RPMI7951 (cell line): Measurements from ENCODE around the gene ABCB9. TPM values are rescaled to one million over a fixed set of nuclear protein-coding genes. Genes with fewer than 3 reads are reported as not detected.
A peak's percentile ranks its signal among the peaks of the same experiment; 100 is the strongest.

ENCODE experiments used
- DNase-seq: peaks from one replicate; pipeline ENCODE4 v3.0.0-alpha.2; 2012; ENCODE audit warnings: low read depth
- total RNA-seq: library from RNA; depleted of rRNA; stranded (reverse); fragments of >200 nt; shearing (Covaris generic); gene quantifications from 2 replicates; pipeline ENCODE4 v1.2.3, GENCODE V29; 2014

ABCB9 gene
- total RNA-seq, 1 experiment from 2014 or later = 7.0 TPM

DNA sequence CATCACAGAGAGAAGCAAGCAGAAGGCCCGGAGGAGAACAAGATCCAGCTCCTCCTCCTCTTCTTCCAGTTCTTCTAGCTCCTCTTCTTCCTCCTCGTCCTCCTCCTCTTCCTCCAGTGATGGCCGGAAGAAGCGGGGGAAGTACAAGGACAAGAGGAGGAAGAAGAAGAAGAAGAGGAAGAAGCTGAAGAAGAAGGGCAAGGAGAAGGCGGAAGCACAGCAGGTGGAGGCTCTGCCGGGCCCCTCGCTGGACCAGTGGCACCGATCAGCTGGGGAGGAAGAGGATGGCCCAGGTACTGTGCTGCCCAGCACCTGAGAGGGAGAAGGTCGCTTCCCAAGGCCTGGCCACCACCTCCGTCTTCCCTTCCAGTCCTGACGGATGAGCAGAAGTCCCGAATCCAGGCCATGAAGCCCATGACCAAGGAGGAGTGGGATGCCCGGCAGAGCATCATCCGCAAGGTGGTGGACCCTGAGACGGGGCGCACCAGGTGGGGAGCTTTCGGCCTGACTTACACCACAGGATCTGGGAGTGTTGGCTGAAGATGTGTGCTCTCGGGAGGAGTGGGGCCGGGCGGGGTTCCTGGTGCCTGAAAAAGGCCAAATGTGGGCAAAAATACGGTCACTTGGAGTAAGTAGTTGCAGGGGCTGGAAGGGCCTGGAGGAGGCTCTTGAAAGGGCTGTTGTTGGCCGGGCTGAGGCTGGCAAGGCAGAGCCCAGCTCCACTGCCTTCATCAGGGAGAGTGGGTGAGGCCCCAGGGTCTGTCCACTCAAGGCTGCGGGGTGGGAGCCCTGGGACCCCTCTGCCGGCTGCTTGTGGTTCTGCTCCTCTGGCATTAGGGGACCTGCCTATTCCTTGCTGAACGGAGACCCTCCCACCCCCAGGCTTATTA is 15.6 kb upstream of the ABCB9 start:
- DNase-seq = no peak

DNA sequence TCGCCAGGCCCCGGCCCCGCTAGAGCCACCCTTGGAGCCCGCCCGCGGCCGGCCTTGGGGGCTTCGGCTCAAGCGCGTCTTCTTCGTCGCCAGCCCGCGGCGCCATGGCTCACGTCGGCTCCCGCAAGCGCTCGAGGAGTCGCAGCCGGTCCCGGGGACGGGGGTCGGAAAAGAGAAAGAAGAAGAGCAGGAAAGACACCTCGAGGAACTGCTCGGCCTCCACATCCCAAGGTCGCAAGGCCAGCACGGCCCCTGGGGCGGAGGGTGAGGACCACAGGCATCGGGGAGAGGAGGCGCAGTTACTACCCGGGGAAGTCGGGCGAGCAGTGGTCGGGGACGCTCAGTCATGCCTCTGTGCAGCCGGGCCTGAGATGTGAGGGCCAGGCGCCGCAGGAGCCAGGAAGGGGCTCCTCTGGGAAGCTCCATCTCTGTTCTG is 14.8 kb upstream of the ABCB9 start:
- DNase-seq = no peak

DNA sequence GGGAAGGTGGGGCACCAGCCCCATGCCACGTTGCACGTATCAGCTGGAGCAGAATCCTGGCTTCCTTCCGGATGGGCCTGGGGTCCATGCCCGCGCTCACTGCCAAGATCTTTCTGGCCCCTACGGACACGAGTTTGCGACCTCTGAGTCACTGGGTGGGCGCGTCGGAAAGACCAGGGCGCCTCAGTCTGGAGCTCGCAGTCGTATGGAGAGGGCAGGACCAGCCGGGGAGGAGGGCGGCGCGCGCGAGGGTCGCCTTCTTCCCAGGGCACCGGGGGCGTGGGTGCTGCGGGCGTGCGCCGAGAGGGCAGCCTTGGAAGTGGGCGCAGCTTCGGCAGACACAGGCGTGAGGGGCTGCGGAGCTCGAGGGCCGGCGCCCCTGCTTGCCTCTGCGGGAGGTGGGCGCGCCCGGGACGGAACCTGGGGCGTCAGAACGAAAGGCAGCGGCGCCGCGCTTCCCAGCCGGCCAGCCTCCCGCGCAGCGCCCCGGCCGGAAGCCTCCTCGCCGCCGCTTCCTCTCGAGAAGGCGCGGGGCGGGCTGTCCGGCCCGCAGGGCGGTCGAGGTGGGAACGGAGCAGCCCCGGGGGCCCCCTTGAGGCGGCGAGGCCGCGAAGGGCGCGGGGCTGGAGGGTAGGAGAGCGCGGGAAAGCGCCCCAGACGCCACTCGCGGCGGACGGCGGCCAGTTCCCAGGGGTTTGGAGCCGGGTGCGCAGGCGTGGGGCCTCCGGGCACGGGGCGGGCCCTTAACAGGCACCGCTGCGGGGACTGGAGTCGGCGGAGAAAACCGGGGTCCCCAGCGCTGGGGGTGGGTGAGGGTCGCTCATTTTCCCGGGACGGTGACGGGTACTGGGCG is 14.1 kb upstream of the ABCB9 start, which contains the start of gene ARL6IP4:
Gene ARL6IP4 (plus strand): TSS at position 499 of the 853 bp plus-strand sequence. CDS start 459 bp downstream, outside the sequence.
- peak; percentile 62 for DNase-seq

DNA sequence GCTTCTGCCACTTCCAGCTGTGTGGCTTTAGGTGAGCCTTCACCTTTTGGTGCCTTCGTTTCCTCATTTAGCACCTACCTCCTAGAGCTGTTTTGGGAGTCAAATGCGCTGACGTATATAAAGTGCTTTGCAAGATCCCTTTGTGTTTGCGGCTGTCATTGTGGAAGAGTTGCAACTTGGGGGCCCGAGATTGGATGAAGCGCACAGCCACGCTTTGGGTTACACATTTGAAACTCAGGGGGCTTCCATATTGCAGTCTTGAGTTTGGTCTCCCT is 13.6 kb upstream of the ABCB9 start:
- DNase-seq = no peak

DNA sequence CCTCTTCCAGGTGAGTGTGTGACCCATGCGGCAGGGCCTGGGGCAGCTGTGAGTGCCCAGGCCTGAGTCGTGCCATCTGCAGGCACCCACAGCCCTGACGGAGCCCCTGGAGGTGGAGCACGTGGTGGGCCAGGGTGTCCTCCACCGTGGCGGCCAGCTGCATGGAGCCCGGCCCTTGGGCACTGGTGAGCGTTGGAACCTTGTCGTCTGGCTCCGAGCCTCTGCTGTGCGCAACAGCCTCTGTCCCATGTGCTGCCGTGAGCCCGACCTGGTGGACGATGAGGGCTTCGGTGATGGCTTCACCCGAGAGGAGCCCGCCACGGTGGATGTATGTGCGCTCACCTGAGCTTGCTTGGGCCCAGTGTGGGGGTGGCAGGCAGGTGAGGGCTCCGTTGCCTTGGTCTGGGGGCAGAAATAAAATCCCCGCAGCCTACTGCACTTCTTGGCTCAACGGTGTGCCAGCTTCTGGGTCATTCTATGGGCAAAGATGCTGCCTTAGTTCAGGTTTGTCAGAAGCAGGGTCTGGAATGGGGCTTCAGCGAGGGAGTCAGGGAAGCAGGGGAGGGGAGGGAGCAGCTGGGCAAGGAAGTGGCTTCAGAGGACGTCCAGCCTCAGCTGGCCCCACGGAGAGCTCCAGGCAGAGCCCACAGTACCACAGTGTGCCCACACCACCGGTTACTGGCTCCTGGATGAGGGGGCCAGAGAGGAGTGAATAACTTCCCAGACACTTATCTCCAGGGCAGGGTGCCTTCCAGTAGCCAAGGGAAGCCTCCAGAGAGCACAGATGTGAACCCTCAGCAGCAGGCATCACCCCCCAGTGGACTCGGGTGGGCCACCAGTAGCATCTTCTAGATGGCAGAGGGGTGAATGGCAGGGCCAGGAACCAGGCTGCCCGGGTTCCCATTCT is 13.0 kb upstream of the ABCB9 start:
- DNase-seq = no peak

DNA sequence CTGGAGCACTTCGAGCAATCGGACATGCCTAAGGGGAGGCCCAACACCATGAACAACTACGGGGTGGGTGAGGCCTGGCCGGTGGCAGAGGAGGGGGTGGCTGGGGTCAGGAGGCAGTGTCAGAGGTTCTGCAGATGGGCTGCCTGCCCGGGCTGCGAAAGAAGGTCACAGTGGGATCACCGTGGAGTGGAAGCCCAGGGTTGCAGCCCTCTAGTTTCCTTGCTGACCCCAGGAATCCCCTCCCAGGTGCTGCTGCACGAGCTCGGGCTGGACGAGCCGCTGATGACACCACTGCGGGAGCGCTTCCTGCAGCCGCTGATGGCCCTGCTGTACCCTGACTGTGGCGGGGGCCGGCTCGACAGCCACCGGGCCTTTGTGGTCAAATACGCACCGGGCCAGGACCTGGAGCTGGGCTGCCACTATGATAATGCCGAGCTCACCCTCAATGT is 12.3 kb upstream of the ABCB9 start:
- DNase-seq = no peak

DNA sequence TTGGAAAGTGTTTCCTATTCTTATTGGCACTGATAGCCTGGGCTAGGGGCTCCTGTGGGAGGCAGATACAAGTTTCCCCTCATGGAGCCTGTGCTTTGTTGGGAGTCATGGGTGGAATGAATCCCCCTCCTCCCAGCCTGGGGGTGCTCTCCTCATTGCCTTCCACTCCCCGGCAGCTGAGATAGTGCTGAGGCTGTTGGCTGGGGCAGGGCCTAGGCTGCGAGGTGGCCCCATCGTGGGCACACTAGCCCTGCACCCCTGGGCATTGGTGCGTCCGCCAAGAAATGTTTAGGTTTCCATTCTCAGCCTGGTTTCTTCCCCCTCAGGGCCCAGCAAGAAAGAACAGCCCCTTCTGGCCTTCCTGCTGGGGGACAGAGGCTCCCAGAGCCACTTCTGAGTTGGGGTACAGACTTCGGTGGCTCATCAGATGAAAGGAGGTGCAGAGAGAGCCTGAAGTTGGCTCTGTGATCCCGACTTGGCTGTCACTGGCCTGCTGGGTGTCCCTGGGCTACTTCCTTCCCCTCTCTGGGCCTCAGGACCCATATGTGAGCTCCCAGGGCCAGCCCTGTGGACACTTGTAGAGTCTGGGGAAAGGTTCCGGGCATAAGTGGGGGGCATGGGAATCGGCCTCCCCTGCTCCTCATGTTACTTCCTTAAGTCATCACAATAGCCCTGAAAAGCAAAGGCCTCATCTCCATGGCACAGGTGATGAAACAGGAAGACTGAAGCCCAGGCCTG is 11.6 kb upstream of the ABCB9 start:
- no peak for DNase-seq

DNA sequence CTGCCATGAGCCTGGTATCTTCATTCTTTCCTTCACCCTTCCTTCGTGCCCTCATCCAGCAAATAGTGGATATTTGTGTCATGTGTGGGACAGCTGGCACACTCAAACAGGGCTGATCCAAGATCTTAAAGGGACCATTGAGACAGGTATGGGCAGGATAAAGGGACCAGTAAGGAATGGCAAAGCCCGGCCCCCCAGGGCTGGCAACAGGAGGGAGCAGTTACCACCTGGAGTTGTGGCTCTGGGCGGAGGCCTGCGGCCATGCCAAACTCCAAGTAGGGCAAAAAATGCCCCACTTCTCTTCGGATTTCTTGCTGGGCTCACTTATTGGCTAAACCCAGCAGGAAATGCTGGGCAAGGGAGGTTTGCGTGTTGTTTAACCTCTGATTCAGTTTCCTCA is 10.9 kb upstream of the ABCB9 start:
- DNase-seq = no peak

DNA sequence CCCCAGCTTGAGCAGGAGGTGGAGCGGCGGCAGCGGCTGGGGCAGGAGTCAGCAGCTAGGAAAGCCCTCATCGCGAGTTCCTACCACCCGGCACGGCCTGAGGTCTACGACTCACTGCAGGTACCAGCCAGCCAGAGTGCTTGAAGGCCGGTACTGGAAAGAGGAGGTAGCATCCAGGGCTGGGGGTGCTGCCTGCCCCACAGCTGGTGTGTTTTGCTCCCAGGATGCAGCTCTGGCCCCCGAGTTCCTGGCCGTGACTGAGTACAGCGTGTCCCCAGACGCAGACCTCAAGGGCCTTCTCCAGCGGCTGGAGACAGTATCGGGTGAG is 10.3 kb upstream of the ABCB9 start:
- DNase-seq = no peak

DNA sequence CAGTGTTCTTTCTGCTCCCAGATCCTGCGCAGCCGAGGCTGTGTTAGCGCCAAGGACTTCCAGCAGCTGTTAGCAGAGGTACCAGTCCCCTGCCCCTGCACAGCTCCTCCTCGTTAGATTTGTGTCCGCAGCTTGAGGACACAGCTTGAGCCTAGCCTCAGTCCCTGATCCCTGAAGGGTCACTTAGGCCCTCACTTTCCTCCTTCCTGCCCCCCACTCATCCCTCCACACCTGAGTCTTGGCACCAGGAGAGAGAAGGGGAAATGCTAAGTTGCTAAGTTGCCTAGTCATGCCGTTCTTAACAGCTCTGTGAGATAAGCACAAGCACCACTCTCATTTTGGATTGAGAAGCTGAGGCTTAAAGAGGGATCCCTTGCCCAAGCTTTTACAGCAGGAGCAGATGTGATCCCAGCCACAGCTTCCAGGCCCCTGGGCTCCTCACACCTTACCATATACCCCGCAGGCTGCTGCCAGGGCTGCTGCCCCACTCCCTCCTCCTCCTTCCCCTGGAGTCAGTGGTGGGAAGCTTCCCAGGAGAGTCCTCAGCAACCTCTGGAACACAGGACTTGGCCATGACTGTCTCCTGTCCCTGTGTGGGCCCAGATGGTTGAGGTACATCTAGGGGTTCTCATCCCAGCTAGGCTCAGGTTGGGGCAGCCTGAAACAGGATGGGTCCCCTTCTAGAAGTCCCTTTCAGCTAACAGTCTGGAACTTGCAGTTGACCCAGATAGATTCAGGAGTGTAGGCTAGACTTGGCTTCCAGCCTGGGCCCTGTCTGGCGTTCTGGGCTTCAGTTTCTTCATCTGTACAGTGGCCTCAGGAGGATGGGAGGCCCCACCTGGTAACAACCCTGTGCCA is 9.8 kb upstream of the ABCB9 start:
- no peak for DNase-seq

DNA sequence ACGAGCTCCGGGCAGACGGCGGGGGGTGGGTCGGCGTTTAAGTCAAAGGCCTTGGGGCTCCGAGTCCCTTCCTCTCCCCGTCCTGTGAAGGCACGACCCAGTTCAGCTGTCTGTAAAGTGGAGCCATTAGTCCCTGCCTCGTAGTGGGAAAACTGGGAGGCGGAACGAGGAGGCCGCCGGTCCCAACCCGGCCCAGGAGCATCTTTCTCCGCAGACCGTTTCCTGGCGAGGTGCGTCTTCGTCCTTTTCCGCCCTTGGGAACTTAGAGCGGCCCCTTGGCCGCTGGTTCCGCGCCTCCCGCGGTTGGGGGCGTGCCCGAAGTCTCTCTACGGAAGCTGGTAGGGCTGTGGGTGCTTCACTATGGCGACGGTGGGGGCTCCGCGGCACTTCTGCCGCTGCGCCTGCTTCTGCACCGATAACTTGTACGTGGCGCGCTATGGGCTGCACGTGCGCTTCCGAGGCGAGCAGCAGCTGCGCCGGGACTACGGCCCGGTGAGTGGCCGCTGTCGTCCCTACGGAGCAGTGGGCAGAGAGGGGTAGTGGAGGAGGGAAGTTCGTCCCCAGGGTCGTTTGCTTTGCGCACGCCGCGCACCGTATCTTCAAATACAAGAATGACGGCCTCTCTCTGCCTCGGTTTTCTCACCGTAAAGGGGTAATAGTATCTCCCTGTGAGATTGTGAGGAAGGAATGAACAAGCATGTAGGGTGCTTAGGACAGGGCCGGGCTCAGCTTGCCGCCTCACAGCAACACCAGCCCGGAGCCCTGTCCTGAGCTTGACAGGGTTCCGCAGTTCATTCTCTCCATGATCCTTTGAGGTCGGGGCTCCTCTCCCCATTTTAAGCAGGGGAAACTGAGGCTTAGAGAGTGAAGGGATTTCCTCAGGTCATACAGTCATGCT is 8.9 kb upstream of the ABCB9 start, which contains the start of gene OGFOD2:
Gene OGFOD2 (plus strand): TSS at position 353 of the 898 bp plus-strand sequence. CDS start 8 bp downstream, at position 361.
- peak; percentile 86 for DNase-seq

DNA sequence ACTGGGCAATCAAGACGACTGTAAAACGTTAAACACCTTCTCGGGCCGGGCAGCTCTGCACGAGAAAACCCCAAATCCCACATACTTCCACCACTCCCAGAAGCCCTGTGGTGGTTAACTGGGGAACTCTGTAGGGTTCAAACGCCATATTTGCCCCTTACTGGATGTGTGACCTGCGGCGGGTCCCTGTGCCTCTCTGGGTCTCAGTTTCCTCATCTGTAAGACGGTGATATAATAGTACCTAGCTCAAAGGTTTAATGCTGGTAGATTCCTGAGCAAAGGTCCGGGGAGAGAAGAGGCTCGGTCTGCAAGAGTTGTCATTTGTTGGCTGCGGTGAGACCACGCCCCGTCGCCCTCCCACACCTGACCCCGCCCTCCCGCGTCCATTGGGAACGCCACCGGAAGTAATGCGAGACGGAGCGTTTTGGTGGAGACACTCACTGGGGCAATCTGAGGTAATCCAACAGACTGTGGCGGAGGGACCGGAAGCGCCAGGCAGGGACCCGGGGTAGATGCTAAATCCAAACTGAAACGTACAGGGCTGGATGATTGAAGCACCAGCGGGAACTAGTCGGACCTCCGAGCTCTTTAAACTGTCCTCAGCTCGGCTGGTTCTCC is 8.1 kb upstream of the ABCB9 start:
- DNase-seq = peak; percentile 96

DNA sequence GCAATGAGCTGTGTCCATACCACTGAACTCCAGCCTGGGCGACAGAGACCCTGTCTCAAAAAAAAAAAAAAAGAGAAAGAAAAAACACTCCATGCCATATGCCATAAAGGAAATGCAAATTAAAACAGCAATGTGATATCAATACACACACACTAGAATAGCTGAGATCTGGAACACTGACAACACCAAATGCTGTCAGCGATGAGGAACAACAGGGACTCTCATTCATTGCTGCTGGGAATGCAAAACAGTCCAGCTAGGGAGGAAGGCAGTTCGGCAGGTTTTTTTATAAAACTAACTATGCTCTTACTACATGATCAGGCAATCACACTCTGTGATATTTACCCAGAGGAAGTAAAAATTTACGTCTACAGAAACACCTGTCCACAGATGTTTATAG is 3.4 kb upstream of the ABCB9 start:
- no peak for DNase-seq

DNA sequence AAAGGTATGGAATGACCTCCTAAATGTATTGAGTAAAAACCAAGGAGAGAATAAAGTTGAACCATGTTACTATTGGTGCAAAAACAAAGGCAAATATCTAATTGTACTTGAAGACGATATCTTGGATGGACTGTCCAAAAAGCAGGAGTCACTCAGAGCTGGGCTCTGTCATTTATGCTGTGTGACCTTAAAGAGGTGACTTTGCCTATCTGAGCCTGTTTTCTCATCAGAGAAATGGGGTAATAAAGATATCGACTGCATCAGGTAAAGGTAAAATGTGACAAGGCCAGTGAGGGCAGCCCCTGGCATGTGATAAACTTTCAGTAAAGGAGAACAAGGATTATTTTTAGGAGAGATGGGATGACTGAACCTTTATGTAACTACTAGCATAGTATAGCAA is 1.8 kb upstream of the ABCB9 start:
- no peak for DNase-seq

DNA sequence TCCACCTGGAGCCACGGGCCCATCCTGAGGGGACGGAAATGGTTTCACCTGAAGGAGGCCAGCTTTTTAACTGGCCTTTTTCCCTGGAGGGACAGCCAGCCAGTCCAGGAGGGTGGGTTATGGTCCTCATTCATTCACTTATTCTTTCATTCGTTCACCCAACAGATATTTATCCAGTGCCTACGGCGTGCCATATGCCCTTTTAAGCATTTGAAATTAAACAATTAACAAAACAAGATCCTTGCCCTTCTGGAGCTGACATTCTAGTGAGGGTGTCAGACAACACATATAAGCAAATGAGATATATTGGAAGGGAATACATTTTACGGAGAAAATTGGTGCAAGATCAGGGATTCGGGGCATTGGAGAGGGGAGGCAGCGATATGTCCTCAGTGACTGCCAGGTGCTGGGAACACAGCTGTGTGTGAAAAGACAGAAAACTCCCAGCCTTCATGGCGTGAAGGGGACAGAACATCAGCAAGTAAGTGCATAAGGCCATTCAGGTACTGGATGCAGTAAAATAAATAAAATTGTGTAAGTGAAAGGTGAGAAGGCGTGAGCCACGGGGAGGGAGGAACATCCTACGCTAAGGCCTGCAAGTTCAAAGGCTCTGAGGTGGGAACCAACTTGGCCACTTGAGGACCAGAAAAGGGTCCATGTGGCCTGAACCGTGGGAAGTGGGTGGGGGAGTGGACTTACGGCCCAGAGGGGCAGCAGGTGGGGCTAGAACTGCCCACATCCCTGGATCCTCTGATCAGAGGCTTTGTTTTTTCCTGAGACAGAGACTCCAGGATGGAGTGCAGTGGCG is 684 bp upstream of the ABCB9 start:
- no peak for DNase-seq

DNA sequence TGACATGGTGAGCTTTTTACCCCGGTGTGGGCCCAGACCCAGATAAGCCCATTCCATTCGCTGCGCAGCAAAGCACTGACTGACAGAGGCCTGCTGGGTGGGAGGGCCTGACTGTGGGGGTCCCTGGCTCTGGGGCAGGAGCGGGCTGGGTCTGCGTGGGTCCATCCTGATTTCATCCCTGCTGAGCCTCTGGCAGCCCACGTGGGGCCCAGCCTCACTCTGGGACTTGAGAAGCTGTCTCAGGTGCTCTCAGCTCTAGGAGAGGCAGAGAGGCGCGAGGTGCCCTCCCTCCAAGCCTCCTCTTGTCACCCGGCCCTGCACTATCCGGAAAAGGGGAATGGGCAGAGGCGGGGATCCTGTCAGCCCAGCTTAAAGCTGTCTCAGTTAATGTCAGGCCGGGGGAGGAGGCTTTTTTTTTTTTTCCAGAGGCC is 927 bp downstream of the ABCB9 start:
- no peak for DNase-seq

DNA sequence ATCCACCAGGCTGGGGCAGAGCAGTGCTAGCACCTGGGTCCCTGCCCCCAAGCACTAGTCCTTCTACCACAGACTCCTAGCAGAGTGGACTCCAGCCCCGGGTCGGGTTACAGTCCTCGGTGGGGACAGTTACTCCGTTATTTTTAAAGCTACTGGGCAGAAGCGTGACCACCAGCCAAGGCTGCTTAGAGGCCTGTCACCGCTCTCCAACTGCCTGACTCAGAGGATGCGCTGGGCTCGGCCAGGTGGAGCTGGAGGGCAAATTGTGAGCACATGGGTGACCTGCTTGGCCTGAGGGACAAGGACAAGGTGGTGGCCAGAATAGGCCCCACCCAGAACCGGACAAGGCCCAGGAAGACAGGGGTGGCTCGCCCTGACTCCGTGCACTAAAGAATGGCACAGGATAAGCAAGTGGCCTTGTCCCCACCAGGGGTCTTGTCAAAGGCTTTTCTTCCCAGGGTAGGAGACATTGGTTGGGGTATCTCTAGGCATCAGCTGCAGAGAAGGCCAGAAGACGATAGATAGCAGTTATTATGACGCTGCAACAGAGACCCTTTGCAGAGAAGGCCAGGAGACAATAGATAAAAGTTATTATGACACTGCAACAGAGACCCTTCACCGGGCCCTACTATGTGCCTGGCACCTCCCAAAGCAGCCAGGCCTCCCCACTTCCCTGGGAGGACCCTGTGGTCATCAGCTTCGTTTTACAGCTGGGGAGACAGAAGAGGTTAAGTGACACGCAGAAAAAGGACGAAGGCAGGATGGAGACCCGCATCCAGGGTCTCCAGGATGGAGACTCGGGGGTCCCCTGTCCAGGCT is 1.6 kb downstream of the ABCB9 start:
- DNase-seq = no peak
